ENCODE results near the gene OR2J1.
"Not testable (repeated sequence)": the region's sequence is repeated elsewhere in the genome, so short reads cannot be mapped to it uniquely, and the experiment has no call there.

Gene OR2J1

DNA sequence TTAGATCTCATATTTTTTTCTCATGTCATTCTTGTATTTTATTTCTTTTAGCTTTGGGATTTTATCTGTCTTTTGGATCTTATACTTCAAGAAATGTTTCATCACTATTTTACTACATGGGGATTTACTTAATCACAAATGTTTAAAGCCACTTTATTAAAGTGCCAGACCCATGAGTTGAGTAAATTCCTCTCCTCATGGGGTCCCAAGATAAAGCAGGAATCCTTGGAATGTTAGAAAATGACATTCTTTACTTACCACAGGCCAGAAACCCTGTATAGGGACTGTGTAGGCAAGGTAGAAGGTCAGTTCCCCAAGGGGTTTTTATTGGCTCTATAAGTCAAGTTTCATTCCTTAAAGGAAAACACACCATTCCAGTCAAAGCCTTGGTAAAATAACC lies 43.0 kb downstream of the OR2J1 start:
- no peaks in the 10 kb centered on the region for H3K4me1 ChIP-seq (ENCODE audit: control insufficient read depth in 1 of 2, insufficient read depth in 1 of 2, low read depth in 1 of 2, low read length in 1 of 2)
- TF ChIP-seq, protein P1, sequence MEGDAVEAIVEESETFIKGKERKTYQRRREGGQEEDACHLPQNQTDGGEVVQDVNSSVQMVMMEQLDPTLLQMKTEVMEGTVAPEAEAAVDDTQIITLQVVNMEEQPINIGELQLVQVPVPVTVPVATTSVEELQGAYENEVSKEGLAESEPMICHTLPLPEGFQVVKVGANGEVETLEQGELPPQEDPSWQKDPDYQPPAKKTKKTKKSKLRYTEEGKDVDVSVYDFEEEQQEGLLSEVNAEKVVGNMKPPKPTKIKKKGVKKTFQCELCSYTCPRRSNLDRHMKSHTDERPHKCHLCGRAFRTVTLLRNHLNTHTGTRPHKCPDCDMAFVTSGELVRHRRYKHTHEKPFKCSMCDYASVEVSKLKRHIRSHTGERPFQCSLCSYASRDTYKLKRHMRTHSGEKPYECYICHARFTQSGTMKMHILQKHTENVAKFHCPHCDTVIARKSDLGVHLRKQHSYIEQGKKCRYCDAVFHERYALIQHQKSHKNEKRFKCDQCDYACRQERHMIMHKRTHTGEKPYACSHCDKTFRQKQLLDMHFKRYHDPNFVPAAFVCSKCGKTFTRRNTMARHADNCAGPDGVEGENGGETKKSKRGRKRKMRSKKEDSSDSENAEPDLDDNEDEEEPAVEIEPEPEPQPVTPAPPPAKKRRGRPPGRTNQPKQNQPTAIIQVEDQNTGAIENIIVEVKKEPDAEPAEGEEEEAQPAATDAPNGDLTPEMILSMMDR (IDR thresholded peaks at IDR 0.05), result no peak
- no peak overlapping the region for H3K4me3 ChIP-seq (ENCODE audit: low read depth in 1 of 2, low read length in 1 of 2)
- no peaks in the 10 kb centered on the region for H3K36me3 ChIP-seq
- no peak overlapping the region for H3K27ac ChIP-seq
- H3K9me3 ChIP-seq, result no peaks in the 10 kb centered on the region
- H3K27me3 ChIP-seq, result no peaks in the 10 kb centered on the region

DNA sequence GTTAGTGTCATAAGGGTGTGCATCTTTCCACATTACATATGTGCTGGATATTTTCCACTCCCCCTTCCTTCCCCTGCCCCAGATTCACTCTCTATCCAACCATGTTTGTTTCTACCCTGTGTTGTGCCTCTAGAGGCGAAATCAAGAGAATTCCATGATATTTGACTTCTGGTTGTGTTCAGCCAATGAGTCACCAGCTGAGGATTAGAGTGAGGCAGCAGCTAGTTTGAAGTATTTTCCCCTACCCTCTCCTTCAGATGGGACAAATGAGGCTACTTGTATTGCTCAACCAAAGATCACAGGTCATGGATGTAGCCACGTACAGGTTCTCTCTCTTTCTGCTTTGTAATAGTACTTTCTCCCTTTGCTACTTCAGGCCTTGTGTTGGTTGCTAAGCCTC lies 46.9 kb downstream of the OR2J1 start:
- no peaks in the 10 kb centered on the region for H3K9me3 ChIP-seq
- H3K36me3 ChIP-seq, result no peaks in the 10 kb centered on the region
- no peaks in the 10 kb centered on the region for H3K27me3 ChIP-seq
- H3K27ac ChIP-seq, result no peak overlapping the region
- H3K4me3 ChIP-seq (ENCODE audit: low read depth in 1 of 2, low read length in 1 of 2), result no peak overlapping the region
- TF ChIP-seq, protein P1 (IDR thresholded peaks at IDR 0.05), result no peak
- no peaks in the 10 kb centered on the region for H3K4me1 ChIP-seq (ENCODE audit: control insufficient read depth in 1 of 2, insufficient read depth in 1 of 2, low read depth in 1 of 2, low read length in 1 of 2)

DNA sequence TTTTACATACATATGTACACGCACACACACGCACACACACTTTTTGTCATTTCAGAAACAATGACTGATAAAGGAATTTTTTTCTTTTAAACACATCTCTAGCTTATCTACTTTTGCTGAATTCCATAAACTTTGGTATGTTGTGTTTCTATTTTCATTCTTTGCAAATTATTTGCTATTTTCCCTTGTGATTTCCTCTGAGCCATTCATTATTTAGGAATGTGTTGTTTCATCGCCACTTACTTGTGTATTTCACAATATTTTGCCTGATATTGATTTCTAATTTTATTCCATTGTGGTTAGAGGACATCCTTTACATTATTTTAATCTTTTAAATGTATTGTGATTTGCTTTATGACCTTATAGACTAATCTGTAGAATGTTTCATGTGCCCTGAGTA lies 47.8 kb downstream of the OR2J1 start:
- TF ChIP-seq, protein P1 (IDR thresholded peaks at IDR 0.05), result no peak
- no peaks in the 10 kb centered on the region for H3K27me3 ChIP-seq
- no peak overlapping the region for H3K27ac ChIP-seq
- no peaks in the 10 kb centered on the region for H3K4me1 ChIP-seq (ENCODE audit: control insufficient read depth in 1 of 2, insufficient read depth in 1 of 2, low read depth in 1 of 2, low read length in 1 of 2)
- no peaks in the 10 kb centered on the region for H3K9me3 ChIP-seq
- H3K4me3 ChIP-seq (ENCODE audit: low read depth in 1 of 2, low read length in 1 of 2), result no peak overlapping the region
- no peaks in the 10 kb centered on the region for H3K36me3 ChIP-seq

DNA sequence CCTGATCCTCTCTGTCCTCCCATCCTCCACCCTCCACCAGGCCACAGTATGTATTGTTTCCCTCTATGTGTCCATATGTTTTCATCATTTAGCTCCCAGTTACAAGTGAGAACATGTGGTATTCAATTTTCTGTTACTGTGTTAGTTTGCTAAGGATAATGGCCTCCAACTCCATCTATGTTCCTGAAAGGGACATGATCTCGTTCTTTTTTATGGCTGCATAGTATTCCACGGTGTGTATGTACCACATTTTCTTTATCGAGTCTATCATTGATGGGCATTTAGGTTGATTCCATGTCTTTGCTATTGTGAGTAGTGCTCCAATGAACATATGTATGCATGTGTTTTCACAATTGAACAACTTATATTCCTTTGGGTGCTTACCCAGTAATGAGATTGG lies 50.2 kb downstream of the OR2J1 start:
- not testable (repeated sequence) for H3K4me1 ChIP-seq (ENCODE audit: control insufficient read depth in 1 of 2, insufficient read depth in 1 of 2, low read depth in 1 of 2, low read length in 1 of 2); H3K27ac ChIP-seq; H3K36me3 ChIP-seq; H3K4me3 ChIP-seq (ENCODE audit: low read depth in 1 of 2, low read length in 1 of 2); H3K9me3 ChIP-seq; H3K27me3 ChIP-seq

Measured in neutrophil (primary cell).